H1 (cell line): Measurements from ENCODE around the gene OSGEP. TPM values are rescaled to one million over a fixed set of nuclear protein-coding genes. Genes with fewer than 3 reads are reported as not detected.
A peak's percentile ranks its signal among the peaks of the same experiment; 100 is the strongest.

Source experiments
- BRCA1 ChIP-seq: IDR thresholded peaks from 2 replicates; pipeline ENCODE4 v1.6.1; 2012; ENCODE audit warnings: low read depth, low read length, improper control_type of control experiment
- CBX5 ChIP-seq: fragments of 300-800, 300-1000 bp; sonication (generic); IDR thresholded peaks from 2 replicates; pipeline ENCODE4 v1.7.1; 2016; ENCODE audit warnings: antibody characterized with exemption, low read length, low read depth
- CEBPB ChIP-seq: IDR thresholded peaks from 2 replicates; pipeline ENCODE4 v1.6.1; 2012; ENCODE audit warnings: low read depth, low read length
- CHD1 ChIP-seq: IDR thresholded peaks from 2 replicates; pipeline ENCODE4 v1.6.1; 2012; ENCODE audit warnings: low read depth, low read length, improper control_type of control experiment
- CHD2 ChIP-seq: IDR thresholded peaks from 2 replicates; pipeline ENCODE4 v1.6.1; 2012; ENCODE audit warnings: low read length, improper control_type of control experiment
- CTBP2 ChIP-seq: IDR thresholded peaks from 2 replicates; pipeline ENCODE4 v1.7.0; 2011; ENCODE audit warnings: borderline replicate concordance, mild to moderate bottlenecking, moderate library complexity, mixed read lengths, low read length; ENCODE audit not compliant: insufficient read depth, insufficient read length
- EGR1 ChIP-seq: IDR thresholded peaks from 2 replicates; pipeline ENCODE4 v1.6.1; 2011; ENCODE audit warnings: low read depth, low read length, borderline replicate concordance
- GABPA ChIP-seq: IDR thresholded peaks from 2 replicates; pipeline ENCODE4 v1.6.1; 2011; ENCODE audit warnings: mild to moderate bottlenecking, low read length, moderate library complexity, borderline replicate concordance; ENCODE audit not compliant: insufficient read depth
- GTF2F1 ChIP-seq: IDR thresholded peaks from 2 replicates; pipeline ENCODE4 v1.6.1; 2012; ENCODE audit warnings: low read depth, low read length, improper control_type of control experiment, borderline replicate concordance
- HDAC2 ChIP-seq, 2 experiments: fragments of 300-600 bp in 1 of 2; sonication (generic) in 1 of 2; IDR thresholded peaks; 2 replicates each; pipeline ENCODE4 v1.6.1; 2011 to 2012; ENCODE audit warnings: low read depth in 2 of 2, low read length in 2 of 2, mild to moderate bottlenecking in 2 of 2, moderate library complexity in 2 of 2, borderline replicate concordance in 1 of 2, inconsistent platforms in 1 of 2
- HDAC6 ChIP-seq: IDR thresholded peaks from one replicate; pipeline ENCODE4 v1.7.1; 2012; ENCODE audit warnings: low read depth, mild to moderate bottlenecking, inconsistent platforms, low read length, moderate library complexity
- KDM4A ChIP-seq: IDR thresholded peaks from one replicate; pipeline ENCODE4 v1.7.1; 2012; ENCODE audit warnings: low read depth, mild to moderate bottlenecking, moderate library complexity, low read length, inconsistent platforms; ENCODE audit not compliant: severe bottlenecking
- MAFK ChIP-seq: IDR thresholded peaks from 2 replicates; pipeline ENCODE4 v1.6.1; 2012; ENCODE audit warnings: low read depth, mild to moderate bottlenecking, improper control_type of control experiment, low read length
- NRF1 ChIP-seq: IDR thresholded peaks from 2 replicates; pipeline ENCODE4 v1.6.1; 2011; ENCODE audit warnings: mild to moderate bottlenecking, low read depth, low read length, improper control_type of control experiment
- POLR2AphosphoS5 ChIP-seq: IDR thresholded peaks from 2 replicates; pipeline ENCODE4 v1.6.1; 2011; ENCODE audit warnings: low read depth, low read length
- RBBP5 ChIP-seq: IDR thresholded peaks from 2 replicates; pipeline ENCODE4 v1.7.1; 2012; ENCODE audit warnings: low read depth, mild to moderate bottlenecking, inconsistent platforms, low read length, moderate library complexity, borderline replicate concordance
- RFX5 ChIP-seq: IDR thresholded peaks from 2 replicates; pipeline ENCODE4 v1.6.1; 2011; ENCODE audit warnings: low read depth, low read length, improper control_type of control experiment, borderline replicate concordance
- RNF2 ChIP-seq: fragments of 200-900, 300-1000 bp; sonication (generic); IDR thresholded peaks from 2 replicates; pipeline ENCODE4 v1.7.1; 2016; ENCODE audit warnings: borderline replicate concordance, low read depth, mild to moderate bottlenecking, antibody characterized with exemption, low read length; ENCODE audit not compliant: poor library complexity, severe bottlenecking; ENCODE audit errors: missing control alignments
- SAP30 ChIP-seq: fragments of 300-600 bp; sonication (generic); IDR thresholded peaks from 2 replicates; pipeline ENCODE4 v1.7.1; 2012; ENCODE audit warnings: low read length, moderate library complexity, mild to moderate bottlenecking, inconsistent platforms; ENCODE audit not compliant: insufficient read depth, insufficient replicate concordance
- SIN3A ChIP-seq, 2 experiments: IDR thresholded peaks in 1 of 2; conservative IDR thresholded peaks in 1 of 2; 2 replicates each; pipeline ENCODE4 v1.6.1; 2011 to 2012; ENCODE audit warnings: low read length in 2 of 2, improper control_type of control experiment in 1 of 2, low read depth in 1 of 2, mild to moderate bottlenecking in 1 of 2
- SP1 ChIP-seq: IDR thresholded peaks from 2 replicates; pipeline ENCODE4 v1.6.1; 2011; ENCODE audit warnings: low read depth, low read length
- SP4 ChIP-seq: IDR thresholded peaks from 2 replicates; pipeline ENCODE4 v1.6.1; 2012; ENCODE audit warnings: low read length, inconsistent platforms
- TAF7 ChIP-seq: optimal IDR thresholded peaks from 2 replicates; pipeline ENCODE3; 2011; ENCODE audit warnings: low read depth, mild to moderate bottlenecking, inconsistent platforms, low read length, moderate library complexity, borderline replicate concordance
- TBP ChIP-seq: IDR thresholded peaks from 2 replicates; pipeline ENCODE4 v1.6.1; 2011; ENCODE audit warnings: low read depth, low read length, improper control_type of control experiment
- TCF12 ChIP-seq: IDR thresholded peaks from 2 replicates; pipeline ENCODE4 v1.6.1; 2011; ENCODE audit warnings: low read depth, mild to moderate bottlenecking, low read length
- polyA plus RNA-seq, 7 experiments: library from polyadenylated mRNA; depleted of rRNA in 3 of 7; stranded (reverse) in 5 of 7; unstranded in 2 of 7; fragments of >200 nt in 5 of 7; fragments of 200-250 nt in 2 of 7; gene quantifications; 1 replicate in 5 of 7; 2 replicates in 1 of 7; 4 replicates in 1 of 7; pipeline versions ENCODE4 v1.2.1 to v1.2.3, GENCODE V29; 2011 to 2013; ENCODE audit warnings: missing spikeins in 2 of 7, mixed read lengths in 2 of 7
- total RNA-seq: library from RNA; stranded (reverse); fragmentation: NEBNext Ultra II Directional; extraction: Animal tissue kit (Norgen Biotek cat#: 25700); gene quantifications from 2 replicates; pipeline ENCODE4 v1.2.1, GENCODE V29; 2021

The OSGEP gene
- total and polyA plus RNA-seq, 2 of the 8 experiments (the other 6 are each of a cell fraction or from before 2014, with no cell fraction given), result 34.4 to 78.6 TPM

DNA sequence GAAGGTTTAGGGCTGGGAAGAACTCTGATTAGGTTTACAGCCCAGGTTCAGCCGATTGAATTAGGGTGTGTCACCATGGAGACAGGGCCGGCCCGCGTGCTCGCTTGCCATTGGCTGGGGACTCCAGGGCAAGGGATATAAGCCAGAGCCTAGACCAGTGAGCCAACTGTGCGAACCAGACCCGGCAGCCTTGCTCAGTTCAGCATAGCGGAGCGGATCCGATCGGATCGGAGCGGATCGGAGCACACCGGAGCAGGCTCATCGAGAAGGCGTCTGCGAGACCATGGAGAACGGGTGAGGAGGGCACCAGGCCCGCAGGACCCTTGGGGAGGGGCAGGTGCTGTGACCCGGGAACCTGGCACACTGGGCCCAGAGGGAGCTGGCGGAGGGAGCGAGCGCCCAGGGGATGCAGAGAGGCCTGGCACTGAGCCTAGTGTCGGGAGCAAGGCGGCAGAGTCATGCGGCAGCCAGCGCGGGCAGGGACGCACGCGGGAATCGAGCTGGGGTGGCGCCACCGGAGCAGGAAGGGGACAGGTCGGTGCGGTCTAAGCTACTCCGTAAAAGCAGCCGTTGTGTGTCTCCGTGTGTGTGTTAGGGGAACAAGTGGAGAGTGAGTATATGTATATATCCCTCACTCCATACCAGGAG, 14.8 kb upstream of the OSGEP start, which contains the start of gene PNP (continued):
- TF ChIP-seq HDAC2 (IDR thresholded peaks at IDR 0.05; ENCODE audit: borderline replicate concordance in 1 of 2, low read depth in 2 of 2, low read length in 2 of 2) (no peak), TAF7 (peak; percentile 94), GABPA (no peak), KDM4A (peak; percentile 72), CEBPB (no peak), CHD1 (no peak), SAP30 (peak; percentile 78), CHD2 (peak; percentile 13; the same call in 1 of the 2 replicates), NRF1 (no peak), CBX5 (no peak), SIN3A (conservative IDR thresholded peaks at IDR 0.05 in 1 of 2, IDR thresholded peaks at IDR 0.05 in 1 of 2; ENCODE audit: low read depth in 1 of 2, low read length in 2 of 2) (peak in 1 of 2 experiments; percentile 74; a peak in 2 of 4 replicates), SP1 (peak; percentile 70), EGR1 (no peak), BRCA1 (no peak), MAFK (no peak), POLR2AphosphoS5 (peak; percentile 100), GTF2F1 (peak; percentile 97), RBBP5 (no peak; the same call in 1 of the 2 replicates), RNF2 (no peak), RFX5 (no peak), SP4 (no peak), HDAC6 (no peak), TBP (peak; percentile 98), CTBP2 (no peak), TCF12 (no peak)
